IMR-90 (cell line): ENCODE data around the gene C1QTNF7. TPM values are rescaled to one million over a fixed set of nuclear protein-coding genes. Genes with fewer than 3 reads are reported as not detected.
A peak's percentile ranks its signal among the peaks of the same experiment; 100 is the strongest.

Experiments
- ATAC-seq: fragments of 200-7000 bp; cut with Tn5 transposase; 2 replicates; pipeline ENCODE4 v1.9.1; 2020; ENCODE audit warnings: low read depth, mild to moderate bottlenecking, moderate library complexity
- BruUV-seq: library from RNA; stranded (reverse); fragments of 400-500 nt; replicated peaks from 2 replicates; lab custom pipeline; 2021; lab: Mats Ljungman, UMichigan
- CTCF ChIA-PET: fragments of 300-600 bp; formaldehyde crosslinking; extraction: SDS; loops from one replicate; lab custom pipeline; 2021; ENCODE audit warnings: antibody characterized with exemption; lab: Yijun Ruan, JAX
- POLR2A ChIA-PET: fragments of 300-600 bp; sonication (Branson Sonifier 250); formaldehyde crosslinking; loops from one replicate; lab custom pipeline; 2022; ENCODE audit warnings: antibody characterized with exemption; ENCODE audit not compliant: unreplicated experiment; lab: Charles Lee
- DNase-seq: peaks from one replicate; pipeline ENCODE4 v3.0.0; 2013
- H2AFZ ChIP-seq: replicated peaks from 2 replicates; pipeline ENCODE3; 2013; ENCODE audit warnings: low read length, mild to moderate bottlenecking; ENCODE audit not compliant: poor library complexity
- H2AK5ac ChIP-seq: 2 replicates; pipeline ENCODE4 v1.6.1; 2013; ENCODE audit warnings: low read depth, low read length, inconsistent platforms
- H2AK9ac ChIP-seq: replicated peaks from 2 replicates; pipeline ENCODE3; 2013; ENCODE audit warnings: mild to moderate bottlenecking, low read depth, low read length, moderate library complexity; ENCODE audit not compliant: poor library complexity
- H2BK120ac ChIP-seq: 2 replicates; pipeline ENCODE4 v1.6.1; 2013; ENCODE audit warnings: low read depth, low read length, inconsistent platforms
- H2BK15ac ChIP-seq: 3 replicates; pipeline ENCODE4 v1.6.1; 2013; ENCODE audit warnings: low read depth, low read length, inconsistent platforms
- H2BK20ac ChIP-seq: 2 replicates; pipeline ENCODE4 v1.6.1; 2013; ENCODE audit warnings: low read depth, mild to moderate bottlenecking, inconsistent platforms, low read length, moderate library complexity
- H2BK5ac ChIP-seq: 2 replicates; pipeline ENCODE4 v1.6.1; 2013; ENCODE audit warnings: mild to moderate bottlenecking, low read depth, low read length, inconsistent platforms; ENCODE audit not compliant: poor library complexity, severe bottlenecking
- H3K14ac ChIP-seq: replicated peaks from 2 replicates; pipeline ENCODE4 v1.6.1; 2013; ENCODE audit warnings: low read depth, low read length, inconsistent platforms
- H3K18ac ChIP-seq: 2 replicates; pipeline ENCODE4 v1.6.1; 2013; ENCODE audit warnings: low read depth, low read length, control low read depth
- H3K23ac ChIP-seq: 2 replicates; pipeline ENCODE4 v1.6.1; 2013; ENCODE audit warnings: low read depth, low read length, inconsistent platforms
- H3K27ac ChIP-seq: 2 replicates; pipeline ENCODE4 v1.5.1; 2013; ENCODE audit warnings: mild to moderate bottlenecking, control low read depth, low read length; ENCODE audit not compliant: insufficient read depth
- H3K27me3 ChIP-seq: 2 replicates; pipeline ENCODE4 v1.6.1; 2013; ENCODE audit warnings: low read length; ENCODE audit not compliant: control insufficient read depth, insufficient read depth
- H3K36me3 ChIP-seq: 2 replicates; pipeline ENCODE4 v1.6.1; 2013; ENCODE audit warnings: low read length, mixed read lengths; ENCODE audit not compliant: control insufficient read depth, insufficient read depth
- H3K4ac ChIP-seq: 2 replicates; pipeline ENCODE4 v1.6.1; 2013; ENCODE audit warnings: low read depth, low read length, inconsistent platforms
- H3K4me1 ChIP-seq: 2 replicates; pipeline ENCODE4 v1.6.1; 2013; ENCODE audit warnings: low read length, mixed read lengths; ENCODE audit not compliant: control insufficient read depth, insufficient read depth
- H3K4me2 ChIP-seq: 2 replicates; pipeline ENCODE4 v1.6.1; 2013; ENCODE audit warnings: low read depth, mild to moderate bottlenecking, control low read depth, low read length, moderate library complexity
- H3K4me3 ChIP-seq: 2 replicates; pipeline ENCODE4 v1.5.1; 2013; ENCODE audit warnings: low read depth, mild to moderate bottlenecking, control low read depth, low read length, moderate library complexity; ENCODE audit not compliant: insufficient read depth
- H3K56ac ChIP-seq: 2 replicates; pipeline ENCODE4 v1.6.1; 2013; ENCODE audit warnings: low read length, inconsistent platforms; ENCODE audit not compliant: insufficient read depth; ENCODE audit errors: extremely low read depth
- H3K79me1 ChIP-seq, 2 experiments: 2 replicates each; pipeline ENCODE4 v1.6.1; 2013; ENCODE audit warnings: low read length in 2 of 2, inconsistent platforms in 1 of 2, low read depth in 1 of 2
- H3K9ac ChIP-seq: 2 replicates; pipeline ENCODE4 v1.6.1; 2013; ENCODE audit warnings: low read depth, low read length, control low read depth
- H3K9me1 ChIP-seq: 2 replicates; pipeline ENCODE4 v1.6.1; 2013; ENCODE audit warnings: low read length, inconsistent platforms; ENCODE audit not compliant: insufficient read depth
- H3K9me3 ChIP-seq: 2 replicates; pipeline ENCODE4 v1.6.1; 2013; ENCODE audit warnings: low read length; ENCODE audit not compliant: control insufficient read depth, insufficient read depth
- H4K20me1 ChIP-seq: 2 replicates; pipeline ENCODE4 v1.6.1; 2013; ENCODE audit warnings: low read length, inconsistent platforms; ENCODE audit not compliant: insufficient read depth
- H4K5ac ChIP-seq: 2 replicates; pipeline ENCODE4 v1.6.1; 2013; ENCODE audit warnings: mild to moderate bottlenecking, low read depth, low read length, control low read depth
- H4K8ac ChIP-seq, 2 experiments: 2 replicates each; pipeline ENCODE4 v1.6.1; 2013; ENCODE audit warnings: low read depth in 2 of 2, low read length in 2 of 2, control low read depth in 1 of 2, inconsistent platforms in 1 of 2
- H4K91ac ChIP-seq: 2 replicates; pipeline ENCODE4 v1.6.1; 2013; ENCODE audit warnings: low read depth, low read length, inconsistent platforms; ENCODE audit not compliant: insufficient read depth
- CEBPB ChIP-seq: IDR thresholded peaks from 2 replicates; pipeline ENCODE4 v1.6.1; 2012; ENCODE audit warnings: low read depth, low read length, improper control_type of control experiment
- MXI1 ChIP-seq: IDR thresholded peaks from 2 replicates; pipeline ENCODE4 v1.6.1; 2012; ENCODE audit warnings: low read depth, mild to moderate bottlenecking, low read length, moderate library complexity, borderline replicate concordance
- WGBS, 2 experiments: methylation state at CpG; one replicate each; pipeline versions ENCODE4 v1.1.5 to v1.1.7; 2013; ENCODE audit warnings: missing lambda C conversion rate in 2 of 2; ENCODE audit not compliant: insufficient read length in 1 of 2; ENCODE audit errors: extremely low coverage in 2 of 2; 5-methylcytosine and 5-hydroxymethylcytosine counted together
- dilution Hi-C: fragments of 300-500 bp; cut with HindIII; formaldehyde crosslinking; loops from one replicate; pipeline ENCODE4 v1.14.3; 2018; ENCODE audit warnings: low sequenced_read_pairs; ENCODE audit not compliant: unreplicated experiment
- in situ Hi-C: fragments of 300-500 bp; cut with MboI; formaldehyde crosslinking; loops from 3 replicates; pipeline ENCODE4 v1.14.3; 2019; ENCODE audit warnings: low sequenced_read_pairs, inconsistent platforms, mixed read lengths
- intact Hi-C: fragments of 100-400 bp; cut with micrococcal nuclease; formaldehyde crosslinking; loops from 2 replicates; pipeline ENCODE4 v1.10.0; 2022
- polyA plus RNA-seq, 3 experiments: library from polyadenylated mRNA; depleted of rRNA; stranded (reverse); fragments of >200 nt; gene quantifications; 2 replicates each; pipeline ENCODE4 v1.2.3, GENCODE V29; 2012; ENCODE audit warnings: low replicate concordance in 1 of 3
- total RNA-seq: library from RNA; depleted of rRNA; stranded (reverse); fragments of >200 nt; gene quantifications from 2 replicates; pipeline ENCODE4 v1.2.3, GENCODE V29; 2012
- TF ChIP-seq, protein P1 (sequence below): fragments of 150-350 bp; IDR thresholded peaks from 2 replicates; pipeline ENCODE4 v1.6.1; 2016; ENCODE audit warnings: low read depth, mild to moderate bottlenecking, low read length, moderate library complexity, borderline replicate concordance
- TF ChIP-seq, protein P2 (sequence below): fragments of 150-350 bp; IDR thresholded peaks from 2 replicates; pipeline ENCODE4 v1.6.1; 2017; ENCODE audit warnings: mild to moderate bottlenecking, antibody characterized with exemption, low read length, low read depth

Gene C1QTNF7
- total and polyA plus RNA-seq, 2 of the 4 experiments (the other 2 are of a cell fraction), result 0.12 to 0.18 TPM

DNA sequence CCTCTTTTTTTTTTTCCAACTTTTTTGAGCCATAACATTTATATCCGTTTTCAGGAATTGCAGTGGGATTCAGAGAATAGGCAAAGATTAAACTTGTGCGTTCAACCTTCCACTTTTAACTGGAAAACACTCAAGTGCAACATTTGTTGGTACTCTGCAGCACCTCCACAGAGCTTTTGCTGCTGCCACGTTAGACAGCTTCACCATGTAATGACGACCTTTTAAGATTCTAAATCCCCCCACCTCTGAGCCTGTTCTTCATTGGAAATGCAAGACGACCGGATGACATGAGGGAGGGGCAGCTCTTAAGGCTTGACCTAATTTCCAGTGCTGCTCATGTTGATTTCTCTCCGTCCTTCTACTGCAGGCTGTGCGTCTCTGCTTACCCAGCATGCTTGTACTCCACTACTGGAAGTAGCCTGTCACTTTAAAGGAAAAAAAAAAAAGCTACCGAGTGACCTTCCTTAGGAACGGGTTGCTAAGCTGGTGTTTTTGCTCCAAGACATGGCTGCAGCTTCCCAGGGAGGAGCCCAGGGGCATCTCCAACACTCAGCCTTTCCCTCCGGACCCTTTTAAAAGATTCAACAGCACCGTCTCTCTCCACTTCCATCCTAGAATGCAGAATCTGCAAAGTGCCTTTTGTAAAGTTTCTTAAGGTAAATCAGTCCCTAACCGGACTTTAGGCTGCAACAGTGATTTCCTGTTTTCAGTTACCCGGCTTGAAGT, 41.7 kb downstream of the C1QTNF7 start, which contains the start of gene CC2D2A:
Gene CC2D2A, plus strand, starts transcription at position 481 of the 726 bp plus-strand sequence. CDS start 6,051 bp downstream, outside the sequence.
- peak within 1 kb of the TSS; percentile 92 for H4K5ac ChIP-seq
- H3K27ac ChIP-seq, result peak within 1 kb of the TSS; percentile 43; the same call in 1 of the 2 replicates
- H3K9me1 ChIP-seq, result no peaks in the 10 kb centered on the region
- H3K56ac ChIP-seq, result peak within 1 kb of the TSS; percentile 45; the same call in 1 of the 2 replicates
- peak within 1 kb of the TSS; percentile 42 for H2BK120ac ChIP-seq
- H3K9ac ChIP-seq, result peak within 1 kb of the TSS; percentile 66
- 0% methylated on average over 1 of the region's 14 CpGs; no CpG with 5 or more reads in 1 of the 2 experiments for WGBS, 2 experiments
- no TSS peak for BruUV-seq
- CTCF ChIA-PET, result interaction anchor here (0.6 to 2.3 kb wide), 10 partner anchors 10 to 756 kb away, joined by 3 to 13 read pairs (median 3); no protein-coding TSS in a partner anchor
- H4K91ac ChIP-seq, result peak within 1 kb of the TSS; percentile 26
- peak within 1 kb of the TSS; percentile 46 for H3K4ac ChIP-seq
- peak within 1 kb of the TSS; percentile 69 for H3K4me3 ChIP-seq
- peak within 1 kb of the TSS; percentile 84 for H2AFZ ChIP-seq
- in situ Hi-C loops (loop anchor here (10.0 to 25.0 kb wide), 6 partner anchors 335 to 1832 kb away; partner anchors contain the start of gene BOD1L1), dilution Hi-C loops (no loop called here), intact Hi-C loops (loop anchor here (10.0 kb wide), 1 partner anchor 755 kb away; the partner anchor contains the start of gene TAPT1)
- peak within 1 kb of the TSS; percentile 40; the same call in 1 of the 2 replicates for H2BK20ac ChIP-seq
- DNase-seq, result peak; percentile 69
- peak within 1 kb of the TSS; percentile 80 for H3K4me2 ChIP-seq
- TF ChIP-seq, protein P1, sequence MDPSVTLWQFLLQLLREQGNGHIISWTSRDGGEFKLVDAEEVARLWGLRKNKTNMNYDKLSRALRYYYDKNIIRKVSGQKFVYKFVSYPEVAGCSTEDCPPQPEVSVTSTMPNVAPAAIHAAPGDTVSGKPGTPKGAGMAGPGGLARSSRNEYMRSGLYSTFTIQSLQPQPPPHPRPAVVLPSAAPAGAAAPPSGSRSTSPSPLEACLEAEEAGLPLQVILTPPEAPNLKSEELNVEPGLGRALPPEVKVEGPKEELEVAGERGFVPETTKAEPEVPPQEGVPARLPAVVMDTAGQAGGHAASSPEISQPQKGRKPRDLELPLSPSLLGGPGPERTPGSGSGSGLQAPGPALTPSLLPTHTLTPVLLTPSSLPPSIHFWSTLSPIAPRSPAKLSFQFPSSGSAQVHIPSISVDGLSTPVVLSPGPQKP, result no peak
- no peak for TF ChIP-seq CEBPB
- peak; percentile 65; the same call in 1 of the 2 replicates for TF ChIP-seq MXI1
- TF ChIP-seq, protein P2, sequence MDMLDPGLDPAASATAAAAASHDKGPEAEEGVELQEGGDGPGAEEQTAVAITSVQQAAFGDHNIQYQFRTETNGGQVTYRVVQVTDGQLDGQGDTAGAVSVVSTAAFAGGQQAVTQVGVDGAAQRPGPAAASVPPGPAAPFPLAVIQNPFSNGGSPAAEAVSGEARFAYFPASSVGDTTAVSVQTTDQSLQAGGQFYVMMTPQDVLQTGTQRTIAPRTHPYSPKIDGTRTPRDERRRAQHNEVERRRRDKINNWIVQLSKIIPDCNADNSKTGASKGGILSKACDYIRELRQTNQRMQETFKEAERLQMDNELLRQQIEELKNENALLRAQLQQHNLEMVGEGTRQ, result no peak
- no peaks in the 10 kb centered on the region for H3K9me3 ChIP-seq
- no peak within 1 kb of the TSS for H2AK5ac ChIP-seq
- no peak within 1 kb of the TSS for H2AK9ac ChIP-seq
- H3K18ac ChIP-seq, result peak within 1 kb of the TSS; percentile 96
- no peak within 1 kb of the TSS for H2BK5ac ChIP-seq
- no peaks in the 10 kb centered on the region for H4K20me1 ChIP-seq
- peak within 1 kb of the TSS; percentile 86 for H3K23ac ChIP-seq
- peak within 1 kb of the TSS; percentile 14 to 65 for H4K8ac ChIP-seq
- peaks cover 3% of the 10 kb centered on the region for H3K4me1 ChIP-seq
- POLR2A ChIA-PET, result interaction anchor here (0.5 to 0.7 kb wide), 7 partner anchors 10 to 312 kb away, joined by 3 to 8 read pairs (median 3); no protein-coding TSS in a partner anchor
- no peaks in the 10 kb centered on the region for H3K79me1 ChIP-seq
- peak within 1 kb of the TSS; percentile 75 for H3K14ac ChIP-seq
- H3K36me3 ChIP-seq, result no peaks in the 10 kb centered on the region
- no peaks in the 10 kb centered on the region for H3K27me3 ChIP-seq
- H2BK15ac ChIP-seq, result no peak within 1 kb of the TSS; the same call in 2 of the 3 replicates
- peak; percentile 92 for ATAC-seq
